ENCODE measurements around the gene KCND1.

KCND1 gene

GRCh38 chrX:48945517-48946348 is 25.9 kb downstream of the KCND1 start:
- no peak overlapping the region for H3K4ac ChIP-seq (ENCODE audit: low read depth in 1 of 2, low read length in 2 of 2)
- H4K91ac ChIP-seq (ENCODE audit: low read length), result no peak overlapping the region
- H2AK5ac ChIP-seq (ENCODE audit: low read length, severe bottlenecking), result no peak overlapping the region
- H3K36me3 ChIP-seq (ENCODE audit: control insufficient read depth in 1 of 2, insufficient read depth in 2 of 2, low read depth in 1 of 2, low read length in 2 of 2), result peaks cover 21% of the 10 kb centered on the region in 2 experiments
- no peak overlapping the region for H2BK15ac ChIP-seq (ENCODE audit: low read depth, poor library complexity, severe bottlenecking)
- peaks cover 8% of the 10 kb centered on the region for H3K79me1 ChIP-seq (replicated peaks; ENCODE audit: low read length, poor library complexity, severe bottlenecking)
- H3K14ac ChIP-seq (ENCODE audit: low read length in 2 of 2), result no peak overlapping the region
- H2BK120ac ChIP-seq (ENCODE audit: low read depth, low read length), result no peak overlapping the region
- WGBS, result 80% methylated on average over 3 of the region's 8 CpGs
- no peak overlapping the region for H2BK12ac ChIP-seq (ENCODE audit: low read length in 2 of 2)
- no peak overlapping the region for H3K9ac ChIP-seq (ENCODE audit: low read length)
- H2AFZ ChIP-seq (ENCODE audit: low read depth, low read length), result no peak overlapping the region
- no peaks in the 10 kb centered on the region for H3K9me3 ChIP-seq (ENCODE audit: control insufficient read depth, low read length)
- H3K4me3 ChIP-seq (ENCODE audit: insufficient read depth in 1 of 2, low read depth in 1 of 2, low read length in 2 of 2), result no peak overlapping the region
- no peak overlapping the region for H2BK5ac ChIP-seq (ENCODE audit: low read depth, low read length, poor library complexity, severe bottlenecking)
- H3K23ac ChIP-seq (ENCODE audit: low read length in 2 of 2), result no peak overlapping the region
- no peak overlapping the region for H4K8ac ChIP-seq (ENCODE audit: low read length)
- H3K18ac ChIP-seq (ENCODE audit: low read depth in 1 of 2, low read length in 2 of 2), result no peak overlapping the region
- peaks cover 1% of the 10 kb centered on the region for H3K4me1 ChIP-seq (ENCODE audit: control insufficient read depth, insufficient read depth, low read depth, low read length)
- H3K4me2 ChIP-seq (ENCODE audit: low read length, poor library complexity, severe bottlenecking), result no peak overlapping the region
- DNase-seq, result peak; percentile 61
- H3K27me3 ChIP-seq (ENCODE audit: control insufficient read depth in 1 of 2, insufficient read depth in 1 of 2, low read length in 2 of 2), result peaks cover 0 to 15% of the 10 kb centered on the region in 2 experiments
- H3K27ac ChIP-seq (ENCODE audit: low read length, poor library complexity, severe bottlenecking), result no peak overlapping the region

GRCh38 chrX:48942895-48943294 is 28.7 kb downstream of the KCND1 start:
- Histone ChIP-seq H3K79me1 (replicated peaks; ENCODE audit: low read length, poor library complexity, severe bottlenecking) (peaks cover 9% of the 10 kb centered on the region), H3K4me3 (ENCODE audit: insufficient read depth in 1 of 2, low read depth in 1 of 2, low read length in 2 of 2) (no peak overlapping the region), H2BK5ac (ENCODE audit: low read depth, low read length, poor library complexity, severe bottlenecking) (no peak overlapping the region), H2BK120ac (ENCODE audit: low read depth, low read length) (no peak overlapping the region), H2AFZ (ENCODE audit: low read depth, low read length) (no peak overlapping the region), H3K18ac (ENCODE audit: low read depth in 1 of 2, low read length in 2 of 2) (no peak overlapping the region), H2BK12ac (ENCODE audit: low read length in 2 of 2) (no peak overlapping the region), H3K9me3 (ENCODE audit: control insufficient read depth, low read length) (no peaks in the 10 kb centered on the region), H4K91ac (ENCODE audit: low read length) (no peak overlapping the region), H3K27me3 (ENCODE audit: control insufficient read depth in 1 of 2, insufficient read depth in 1 of 2, low read length in 2 of 2) (peaks cover 0 to 16% of the 10 kb centered on the region in 2 experiments), H3K14ac (ENCODE audit: low read length in 2 of 2) (no peak overlapping the region), H2BK15ac (ENCODE audit: low read depth, poor library complexity, severe bottlenecking) (no peak overlapping the region), H3K4me2 (ENCODE audit: low read length, poor library complexity, severe bottlenecking) (no peak overlapping the region), H3K27ac (ENCODE audit: low read length, poor library complexity, severe bottlenecking) (no peak overlapping the region), H3K4ac (ENCODE audit: low read depth in 1 of 2, low read length in 2 of 2) (no peak overlapping the region), H3K23ac (ENCODE audit: low read length in 2 of 2) (no peak overlapping the region), H2AK5ac (ENCODE audit: low read length, severe bottlenecking) (no peak overlapping the region), H3K36me3 (ENCODE audit: control insufficient read depth in 1 of 2, insufficient read depth in 2 of 2, low read depth in 1 of 2, low read length in 2 of 2) (peaks cover 31 to 38% of the 10 kb centered on the region in 2 experiments), H4K8ac (ENCODE audit: low read length) (no peak overlapping the region), H3K4me1 (ENCODE audit: control insufficient read depth, insufficient read depth, low read depth, low read length) (peaks cover 14% of the 10 kb centered on the region), H3K9ac (ENCODE audit: low read length) (no peak overlapping the region)
- WGBS, result 100% methylated on average over 2 of the region's 2 CpGs
- no peak for DNase-seq

DNA sequence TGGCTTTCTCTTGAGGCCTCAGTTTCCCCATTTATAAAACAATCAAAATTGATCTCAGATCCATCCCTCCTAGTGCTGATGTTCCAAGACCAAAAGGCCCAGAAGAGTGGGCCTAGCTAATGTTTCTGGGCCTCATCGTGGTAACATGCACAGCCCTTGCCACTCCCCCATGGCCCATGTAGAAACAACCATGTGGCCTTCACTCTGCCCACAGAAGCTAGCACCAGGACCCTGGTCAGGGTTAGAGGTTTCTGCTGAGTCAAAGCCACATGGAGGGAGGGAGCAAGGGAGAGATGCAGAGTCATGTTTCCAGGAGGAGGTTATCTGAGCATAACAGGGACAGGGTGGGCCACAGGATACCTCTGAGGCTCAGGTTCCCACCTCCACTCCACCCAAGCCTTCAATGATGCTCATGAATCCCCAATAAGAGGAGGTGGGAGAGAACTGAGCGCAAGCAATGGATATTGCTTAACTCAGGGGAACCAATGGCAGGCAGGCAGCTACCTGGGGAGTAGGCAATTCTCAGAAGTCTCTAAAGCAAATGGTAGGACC is 31.2 kb downstream of the KCND1 start:
- no peak for DNase-seq
- Histone ChIP-seq H2AFZ (ENCODE audit: low read depth, low read length) (no peak overlapping the region), H2AK5ac (ENCODE audit: low read length, severe bottlenecking) (no peak overlapping the region), H2BK120ac (ENCODE audit: low read depth, low read length) (no peak overlapping the region), H3K27me3 (ENCODE audit: control insufficient read depth in 1 of 2, insufficient read depth in 1 of 2, low read length in 2 of 2) (peaks cover 0 to 12% of the 10 kb centered on the region in 2 experiments), H4K91ac (ENCODE audit: low read length) (no peak overlapping the region), H3K9me3 (ENCODE audit: control insufficient read depth, low read length) (no peaks in the 10 kb centered on the region), H3K4ac (ENCODE audit: low read depth in 1 of 2, low read length in 2 of 2) (no peak overlapping the region), H2BK5ac (ENCODE audit: low read depth, low read length, poor library complexity, severe bottlenecking) (no peak overlapping the region), H2BK12ac (ENCODE audit: low read length in 2 of 2) (no peak overlapping the region), H3K23ac (ENCODE audit: low read length in 2 of 2) (no peak overlapping the region), H4K8ac (ENCODE audit: low read length) (no peak overlapping the region), H3K4me2 (ENCODE audit: low read length, poor library complexity, severe bottlenecking) (no peak overlapping the region), H3K4me1 (ENCODE audit: control insufficient read depth, insufficient read depth, low read depth, low read length) (peaks cover 24% of the 10 kb centered on the region), H3K18ac (ENCODE audit: low read depth in 1 of 2, low read length in 2 of 2) (no peak overlapping the region), H3K79me1 (replicated peaks; ENCODE audit: low read length, poor library complexity, severe bottlenecking) (peaks cover 9% of the 10 kb centered on the region), H2BK15ac (ENCODE audit: low read depth, poor library complexity, severe bottlenecking) (no peak overlapping the region), H3K14ac (ENCODE audit: low read length in 2 of 2) (no peak overlapping the region), H3K36me3 (ENCODE audit: control insufficient read depth in 1 of 2, insufficient read depth in 2 of 2, low read depth in 1 of 2, low read length in 2 of 2) (peaks cover 26 to 46% of the 10 kb centered on the region in 2 experiments), H3K9ac (ENCODE audit: low read length) (no peak overlapping the region), H3K27ac (ENCODE audit: low read length, poor library complexity, severe bottlenecking) (no peak overlapping the region), H3K4me3 (ENCODE audit: insufficient read depth in 1 of 2, low read depth in 1 of 2, low read length in 2 of 2) (no peak overlapping the region)
- no CpG with 5 or more reads among the region's 2 CpGs for WGBS

DNA sequence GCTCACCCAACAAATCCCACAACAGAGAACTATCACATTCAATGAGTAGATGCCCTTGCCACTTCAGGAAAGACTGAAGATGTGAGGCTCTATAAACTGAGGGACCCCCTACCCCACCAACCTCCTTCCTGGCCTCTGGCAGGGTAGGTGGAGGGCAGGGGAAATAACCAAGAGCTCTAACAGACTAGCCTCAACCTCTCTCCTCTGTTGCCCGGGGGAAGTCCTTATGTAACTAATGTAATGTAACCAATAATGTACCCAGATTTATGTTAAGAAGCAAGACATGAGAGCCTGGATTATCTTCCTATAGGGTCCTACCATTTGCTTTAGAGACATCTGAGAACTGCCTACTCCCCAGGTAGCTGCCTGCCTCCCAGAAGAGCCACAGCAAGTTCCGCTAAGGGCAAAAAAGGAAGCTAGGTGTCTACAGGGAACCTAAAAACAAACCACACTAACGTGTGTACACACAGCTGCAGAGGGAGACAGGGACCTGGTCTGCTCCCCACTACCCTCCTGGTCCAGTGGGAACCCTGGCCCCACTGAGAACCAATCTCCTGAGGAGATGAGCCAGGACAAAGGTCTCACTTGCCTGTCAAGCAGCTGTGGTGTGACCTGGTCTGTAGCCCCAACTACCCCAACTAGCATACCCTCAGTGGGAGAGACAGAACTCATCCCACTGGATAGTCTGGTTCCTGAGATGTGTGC is 32.0 kb downstream of the KCND1 start:
- H3K18ac ChIP-seq (ENCODE audit: low read depth in 1 of 2, low read length in 2 of 2), result no peak overlapping the region
- H2BK120ac ChIP-seq (ENCODE audit: low read depth, low read length), result no peak overlapping the region
- H3K4me2 ChIP-seq (ENCODE audit: low read length, poor library complexity, severe bottlenecking), result no peak overlapping the region
- H3K36me3 ChIP-seq (ENCODE audit: control insufficient read depth in 1 of 2, insufficient read depth in 2 of 2, low read depth in 1 of 2, low read length in 2 of 2), result peaks cover 29 to 51% of the 10 kb centered on the region in 2 experiments
- no peak overlapping the region for H2BK15ac ChIP-seq (ENCODE audit: low read depth, poor library complexity, severe bottlenecking)
- H2AK5ac ChIP-seq (ENCODE audit: low read length, severe bottlenecking), result no peak overlapping the region
- no peak overlapping the region for H4K91ac ChIP-seq (ENCODE audit: low read length)
- H2BK5ac ChIP-seq (ENCODE audit: low read depth, low read length, poor library complexity, severe bottlenecking), result no peak overlapping the region
- H2AFZ ChIP-seq (ENCODE audit: low read depth, low read length), result no peak overlapping the region
- no peaks in the 10 kb centered on the region for H3K9me3 ChIP-seq (ENCODE audit: control insufficient read depth, low read length)
- no peak overlapping the region for H3K9ac ChIP-seq (ENCODE audit: low read length)
- WGBS, result 100% methylated on average over 2 of the region's 3 CpGs
- DNase-seq, result no peak
- peaks cover 0 to 12% of the 10 kb centered on the region in 2 experiments for H3K27me3 ChIP-seq (ENCODE audit: control insufficient read depth in 1 of 2, insufficient read depth in 1 of 2, low read length in 2 of 2)
- H3K23ac ChIP-seq (ENCODE audit: low read length in 2 of 2), result no peak overlapping the region
- H3K27ac ChIP-seq (ENCODE audit: low read length, poor library complexity, severe bottlenecking), result no peak overlapping the region
- H2BK12ac ChIP-seq (ENCODE audit: low read length in 2 of 2), result no peak overlapping the region
- H3K14ac ChIP-seq (ENCODE audit: low read length in 2 of 2), result no peak overlapping the region
- no peak overlapping the region for H3K4ac ChIP-seq (ENCODE audit: low read depth in 1 of 2, low read length in 2 of 2)
- peaks cover 24% of the 10 kb centered on the region for H3K4me1 ChIP-seq (ENCODE audit: control insufficient read depth, insufficient read depth, low read depth, low read length)
- no peak overlapping the region for H4K8ac ChIP-seq (ENCODE audit: low read length)
- H3K4me3 ChIP-seq (ENCODE audit: insufficient read depth in 1 of 2, low read depth in 1 of 2, low read length in 2 of 2), result no peak overlapping the region
- peaks cover 11% of the 10 kb centered on the region for H3K79me1 ChIP-seq (replicated peaks; ENCODE audit: low read length, poor library complexity, severe bottlenecking)
